GM21619 (cell line): ENCODE measurements around the gene LRRC4C.

ENCODE experiments used
- ATAC-seq: cut with Tn5 transposase; IDR thresholded peaks from one replicate; pipeline ENCODE4 v1.9.1; 2021; ENCODE audit not compliant: unreplicated experiment

Gene LRRC4C

DNA sequence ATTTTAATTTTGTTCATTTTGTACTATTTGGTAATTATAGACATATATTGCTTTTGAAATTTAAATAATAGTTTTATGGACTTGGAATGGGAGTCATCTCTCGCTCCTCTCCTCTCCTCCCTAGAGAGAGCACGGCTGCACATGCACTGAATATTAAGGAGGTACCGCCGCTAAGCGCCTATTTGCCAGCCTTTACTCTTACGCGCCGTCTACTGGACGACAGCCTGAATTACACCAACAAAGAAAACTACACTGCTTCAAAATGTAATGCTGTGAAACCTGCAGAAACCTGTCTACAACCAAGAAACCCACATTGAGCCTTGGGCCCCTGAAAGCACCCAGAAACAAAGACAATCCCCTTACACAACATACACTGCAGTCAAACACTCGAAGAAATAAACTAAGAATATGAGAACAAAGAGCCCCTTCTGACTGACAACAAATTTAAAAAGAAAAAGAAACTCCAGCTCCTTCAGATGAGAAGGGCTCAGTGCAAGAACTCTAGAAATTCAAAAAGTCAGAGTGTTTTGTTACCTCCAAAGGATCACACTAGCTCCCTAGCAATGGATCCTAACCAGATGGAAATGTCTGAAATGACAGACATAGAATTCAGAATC, 737.2 kb downstream of the LRRC4C start:
- peak; percentile 58 for ATAC-seq

DNA sequence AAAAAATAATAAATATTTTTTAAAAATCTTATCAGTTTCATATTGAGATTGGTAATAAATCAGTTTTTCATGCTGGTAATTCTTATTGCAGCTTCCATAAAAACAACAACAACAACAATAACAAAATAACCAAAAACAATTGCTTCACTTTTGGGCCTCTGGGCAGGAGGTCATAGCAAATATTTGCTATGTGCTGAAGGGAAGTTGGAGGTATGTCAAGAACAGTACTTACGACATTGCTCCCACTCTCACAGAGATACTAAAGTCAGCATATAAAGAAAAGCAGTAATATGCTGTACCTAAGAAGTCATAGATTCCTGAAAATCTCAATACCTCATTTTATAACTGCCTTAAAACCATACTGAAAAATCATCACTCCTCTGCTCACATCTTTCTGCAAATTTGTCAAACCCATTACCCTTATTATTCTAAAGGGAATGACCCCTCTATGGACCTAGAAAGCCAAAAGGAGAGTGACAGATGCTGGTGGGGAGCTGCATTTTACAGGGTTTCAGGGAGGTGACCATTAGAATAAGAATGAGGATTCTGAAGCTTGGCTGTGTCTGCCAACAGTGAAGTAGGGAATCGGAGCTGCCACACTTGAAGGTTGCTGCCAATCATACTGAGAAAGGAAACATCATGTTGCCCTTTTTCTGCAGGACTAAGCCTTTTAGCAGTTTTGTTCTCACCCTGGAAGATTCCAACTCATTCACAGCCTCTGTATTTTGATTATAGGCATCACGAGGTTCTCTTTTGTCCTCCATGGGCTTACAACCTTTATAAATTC, 742.9 kb downstream of the LRRC4C start:
- no peak for ATAC-seq

DNA sequence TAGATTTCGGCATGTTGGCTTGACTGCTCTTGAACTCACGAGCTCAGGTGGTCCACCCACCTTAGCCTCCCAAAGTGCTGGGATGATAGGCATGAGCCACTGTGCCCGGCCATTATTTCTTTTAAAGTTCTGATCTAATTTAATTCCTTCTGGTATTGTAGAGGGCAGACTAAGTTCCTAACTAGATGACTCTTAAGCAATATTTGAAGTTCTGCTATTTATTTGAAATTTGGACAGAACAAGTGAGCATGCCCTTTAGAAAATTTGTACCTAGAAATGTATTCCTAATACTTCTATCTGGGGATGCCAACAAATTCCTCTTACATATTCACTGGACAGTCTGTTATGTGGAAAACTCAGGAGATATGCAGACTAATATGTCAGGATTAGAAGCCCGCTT, 746.4 kb downstream of the LRRC4C start:
- ATAC-seq: no peak

DNA sequence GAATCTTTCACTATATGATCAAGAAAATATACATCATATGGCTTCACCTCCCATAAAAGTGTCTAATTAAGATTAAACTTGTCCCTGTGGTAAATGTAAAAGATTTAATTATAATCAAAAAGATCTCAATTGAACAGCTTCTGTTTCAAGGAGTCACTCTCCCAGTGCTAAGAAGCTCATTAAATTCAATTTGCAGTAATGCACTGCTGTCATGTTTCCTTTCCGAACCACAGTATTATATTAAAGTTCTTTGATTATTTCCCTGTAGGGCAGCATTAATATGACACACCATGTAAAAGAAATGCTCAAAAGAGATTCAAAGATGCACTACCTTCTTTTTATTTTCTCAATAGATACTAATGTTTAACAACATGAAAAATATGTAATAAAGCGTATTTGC, 758.4 kb downstream of the LRRC4C start:
- ATAC-seq: no peak

DNA sequence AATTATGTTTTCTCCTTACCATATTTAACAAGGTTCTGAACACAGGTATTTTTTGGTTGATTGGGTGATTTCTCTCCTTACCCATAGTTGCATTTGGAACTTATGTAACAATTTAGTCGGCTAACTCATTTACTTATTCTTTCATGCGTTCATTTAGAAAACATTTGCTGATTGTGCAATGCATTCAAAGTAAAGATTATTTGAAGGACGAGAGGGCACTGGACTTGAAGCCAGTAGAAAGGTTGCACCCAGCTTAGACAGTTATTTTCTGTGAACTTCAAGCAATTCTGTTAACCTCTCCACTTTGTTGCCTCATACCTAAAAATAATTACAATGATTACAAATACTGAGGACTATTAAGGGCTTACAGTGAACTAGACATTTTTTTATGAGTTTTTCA, 769.6 kb downstream of the LRRC4C start:
- no peak for ATAC-seq

DNA sequence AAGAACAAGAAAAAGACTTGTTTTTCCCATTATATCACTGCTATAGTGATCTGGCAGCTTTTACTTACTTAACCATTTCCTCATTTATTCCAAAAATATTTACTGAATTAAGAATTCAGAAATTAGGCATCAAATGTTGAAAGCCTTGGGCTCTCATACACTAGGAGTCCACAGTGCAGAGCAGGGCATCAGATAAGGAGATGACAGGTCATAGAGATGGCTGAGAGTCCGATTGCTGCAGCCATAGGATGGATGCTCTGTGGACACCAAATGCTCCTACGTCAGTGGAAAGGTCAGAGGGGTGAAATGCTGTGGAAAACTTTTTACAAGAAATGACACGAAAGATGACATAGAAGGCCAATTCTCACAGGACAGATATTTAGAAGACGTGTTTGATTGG, 771.1 kb downstream of the LRRC4C start:
- ATAC-seq: no peak

DNA sequence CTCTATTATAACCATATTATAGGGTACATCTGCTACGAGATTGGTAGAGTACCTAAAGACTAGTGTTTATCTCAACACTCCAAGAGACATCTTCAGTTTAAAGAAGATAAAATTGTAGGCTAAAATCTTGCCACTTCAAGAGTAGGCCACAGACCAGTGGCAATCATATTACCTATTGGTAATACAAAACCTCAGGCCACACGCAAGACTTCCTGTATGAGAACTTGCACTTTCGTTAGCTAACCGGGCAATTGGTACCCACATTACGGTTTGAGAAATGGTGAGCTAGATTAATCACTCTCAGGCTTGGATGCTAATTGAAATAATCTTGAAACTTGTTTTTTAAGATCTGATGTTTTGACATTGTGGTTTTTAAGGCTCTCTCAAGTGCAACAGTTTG, 772.7 kb downstream of the LRRC4C start:
- ATAC-seq: no peak

DNA sequence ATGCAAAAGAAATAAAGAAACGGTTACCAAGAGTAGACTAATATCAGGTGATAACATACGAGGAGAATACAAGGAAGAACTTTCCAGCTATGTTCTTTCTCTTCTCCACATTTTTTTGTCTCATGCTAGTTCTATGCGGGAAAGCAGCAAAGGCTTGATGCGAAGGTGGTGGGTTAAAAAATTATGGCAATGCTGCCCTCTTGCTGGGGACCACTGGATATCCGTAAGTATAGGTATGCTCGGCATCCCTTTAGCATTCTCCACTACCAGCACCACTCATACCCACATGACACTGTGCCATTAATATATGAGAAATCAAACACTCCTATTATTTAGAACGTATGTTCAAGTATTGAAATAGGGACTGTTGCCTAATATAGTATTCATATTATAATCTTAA, 776.4 kb downstream of the LRRC4C start:
- no peak for ATAC-seq

DNA sequence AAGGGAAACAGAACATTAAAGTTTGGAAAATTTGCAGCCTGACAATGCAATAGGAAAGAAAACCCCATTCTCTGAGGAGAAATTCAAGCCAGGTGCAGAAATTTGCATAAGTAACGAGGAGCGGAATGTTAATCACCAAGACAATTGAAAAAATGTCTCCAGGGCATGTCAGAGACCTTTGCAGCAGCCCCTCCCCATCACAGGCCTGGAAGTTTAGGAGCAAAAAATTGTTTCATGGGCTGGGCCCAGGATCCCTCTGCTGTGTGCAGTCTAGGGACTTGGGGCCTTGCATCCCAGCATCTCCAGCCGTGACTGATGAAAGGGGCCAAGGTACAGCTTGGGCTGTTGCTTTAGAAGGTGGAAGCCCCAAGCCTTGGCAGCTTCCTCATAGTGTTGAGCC, 780.2 kb downstream of the LRRC4C start:
- ATAC-seq: no peak

DNA sequence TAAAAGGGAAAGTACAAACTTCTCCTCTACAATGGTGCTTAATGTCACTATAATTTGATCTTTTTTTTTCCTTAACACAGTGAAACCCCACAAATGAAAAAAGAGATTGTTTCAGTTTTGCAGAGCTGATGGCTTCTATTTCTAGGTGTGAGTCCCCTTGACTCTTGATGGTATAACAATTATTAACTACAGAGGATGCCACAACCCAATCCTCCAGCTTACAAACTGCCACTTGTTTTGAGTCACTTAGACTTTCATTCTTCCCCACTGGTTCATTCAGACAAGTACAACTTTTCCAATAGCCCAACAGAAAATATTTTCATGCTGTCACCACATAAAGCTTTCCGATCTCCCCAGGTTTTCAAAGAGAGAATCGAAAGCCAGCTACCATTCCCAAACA, 812.2 kb downstream of the LRRC4C start:
- ATAC-seq: peak; percentile 75

DNA sequence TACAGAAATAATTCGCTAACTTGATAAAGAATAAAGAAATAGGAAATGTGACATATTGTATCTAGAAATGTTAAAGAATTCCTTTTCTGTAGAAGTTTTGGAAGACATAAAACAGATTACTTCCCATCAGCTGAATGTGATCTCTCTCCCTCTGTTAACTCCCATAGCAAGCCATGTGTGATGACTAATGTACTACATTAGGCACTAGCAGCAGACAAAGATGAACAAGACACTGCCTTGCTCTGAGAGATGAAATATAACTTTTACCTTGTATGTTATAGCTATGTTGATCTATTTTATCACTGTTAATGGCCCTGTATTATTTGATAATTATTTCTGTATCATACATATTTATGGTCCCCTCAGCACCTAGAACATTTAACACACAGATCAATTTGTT, 817.2 kb downstream of the LRRC4C start:
- no peak for ATAC-seq

DNA sequence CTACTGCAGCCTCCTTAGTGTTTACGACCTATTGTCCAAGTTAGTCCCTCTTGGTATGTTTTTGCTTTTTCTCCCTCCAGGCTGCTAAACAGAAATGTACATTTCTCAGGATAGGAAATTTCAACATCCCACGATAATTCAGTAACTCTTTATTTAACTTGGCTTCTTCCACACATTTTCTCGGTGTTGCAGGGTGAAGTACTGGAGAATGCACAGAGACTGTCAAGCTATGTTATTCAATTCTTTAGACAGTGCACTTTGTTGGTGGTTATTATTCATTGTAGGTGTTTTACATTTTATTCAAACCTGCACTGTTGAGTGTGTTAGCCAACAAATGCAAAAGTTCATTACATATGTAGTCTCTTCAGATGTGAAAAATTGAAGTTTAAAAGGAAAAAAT, 839.8 kb downstream of the LRRC4C start:
- no peak for ATAC-seq

DNA sequence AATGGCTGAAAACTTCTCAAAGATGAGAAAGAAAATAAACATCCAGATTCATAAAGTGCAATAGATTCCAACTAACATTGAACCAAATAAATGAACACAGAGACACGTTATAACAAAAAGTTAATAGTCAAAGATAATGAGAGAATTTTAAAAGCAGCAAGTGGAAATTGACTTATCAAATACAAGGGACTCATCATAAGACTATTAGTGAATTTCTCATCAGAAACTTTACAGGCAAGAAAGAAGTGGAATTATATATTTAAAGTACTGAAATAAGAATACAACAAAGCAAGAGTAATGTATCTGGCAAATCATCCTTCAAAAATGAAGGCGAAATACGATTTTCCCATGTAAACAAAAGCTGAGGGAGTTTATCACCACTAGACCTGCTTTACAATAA, 852.7 kb downstream of the LRRC4C start:
- ATAC-seq: no peak

DNA sequence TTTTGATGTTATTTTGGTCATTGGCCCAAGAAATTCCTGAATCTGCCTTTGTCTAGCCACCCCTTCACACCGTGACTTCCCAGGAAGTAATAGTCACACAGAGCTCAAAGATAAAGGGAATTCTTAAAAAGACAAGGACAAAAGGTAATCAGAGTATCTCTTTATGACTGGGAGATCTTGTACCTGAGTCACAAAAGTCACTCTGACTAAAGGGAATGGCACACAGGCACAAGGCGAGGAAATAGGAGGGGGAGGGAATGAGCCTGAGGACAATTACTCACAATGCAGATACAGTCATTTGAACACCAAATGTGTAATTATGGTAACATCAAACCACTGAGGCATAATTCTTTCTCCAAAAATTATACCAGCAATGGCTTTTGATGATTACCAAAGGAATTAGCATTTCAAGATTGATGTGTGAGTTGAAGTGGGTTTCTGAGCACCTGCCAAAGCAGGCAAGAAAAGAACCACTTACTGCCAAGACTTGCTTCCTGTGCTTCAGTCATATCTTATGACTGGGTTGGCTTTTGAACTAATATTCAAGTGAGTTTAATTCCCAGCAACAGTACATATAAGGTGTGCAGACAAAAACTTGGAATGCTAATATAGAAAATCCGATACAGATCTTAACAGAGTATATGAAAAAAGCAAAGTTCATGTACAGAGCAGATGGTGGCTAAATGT, 856.4 kb downstream of the LRRC4C start:
- no peak for ATAC-seq

DNA sequence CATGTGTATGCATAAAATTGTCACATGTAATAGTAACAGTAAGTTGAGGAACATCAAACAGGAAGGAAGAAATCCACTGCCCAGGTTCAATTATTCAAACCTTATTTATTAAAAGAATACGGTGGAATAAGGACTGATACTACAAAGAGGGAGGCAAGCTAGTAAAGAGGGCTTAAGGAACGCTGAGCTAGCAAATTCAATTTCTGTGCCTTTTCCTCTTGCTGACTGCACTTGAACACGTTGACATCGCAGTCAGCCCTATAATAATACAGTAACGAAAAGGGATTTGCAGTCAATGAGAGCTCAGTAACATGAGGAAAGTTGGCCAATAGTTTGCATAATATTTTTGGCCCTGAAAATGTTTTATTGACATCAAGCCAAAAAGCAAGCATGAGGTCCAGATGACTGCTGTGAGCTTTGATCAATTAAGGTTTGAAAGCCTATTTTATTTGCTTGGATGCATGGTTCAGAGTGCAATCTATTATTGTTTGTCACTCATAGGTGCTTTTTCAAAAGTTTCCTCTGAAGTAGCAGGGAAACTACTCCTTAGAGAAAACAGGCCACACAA, 861.8 kb downstream of the LRRC4C start:
- no peak for ATAC-seq

DNA sequence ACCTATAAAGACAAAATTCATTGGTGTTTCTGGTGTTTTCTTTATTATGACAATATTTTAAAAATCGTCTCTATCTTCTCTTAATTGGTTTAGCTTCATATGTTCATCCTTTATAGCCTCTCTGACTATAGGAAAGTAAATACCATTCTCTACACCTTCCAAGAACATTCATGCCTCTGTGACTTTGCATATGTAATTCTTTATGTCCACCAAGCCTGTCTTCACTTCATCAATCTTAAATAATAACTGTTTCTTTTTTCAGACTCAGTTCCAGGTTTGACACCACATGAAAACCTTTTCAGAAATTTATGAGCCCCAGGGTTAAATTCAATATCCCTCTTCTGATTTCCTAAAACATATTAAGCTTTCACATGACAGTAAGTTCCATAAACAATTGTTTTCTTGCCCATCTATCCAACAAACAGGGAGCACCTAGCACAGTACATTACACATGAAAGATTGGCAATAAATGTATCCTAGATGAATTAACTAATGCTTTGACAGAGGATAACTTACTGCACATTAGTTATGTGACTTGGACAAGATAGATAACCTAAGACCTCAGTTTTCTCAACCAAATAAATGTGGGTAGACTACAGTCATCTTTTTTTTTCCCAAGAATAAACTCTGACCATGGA, 886.1 kb downstream of the LRRC4C start:
- ATAC-seq: no peak

DNA sequence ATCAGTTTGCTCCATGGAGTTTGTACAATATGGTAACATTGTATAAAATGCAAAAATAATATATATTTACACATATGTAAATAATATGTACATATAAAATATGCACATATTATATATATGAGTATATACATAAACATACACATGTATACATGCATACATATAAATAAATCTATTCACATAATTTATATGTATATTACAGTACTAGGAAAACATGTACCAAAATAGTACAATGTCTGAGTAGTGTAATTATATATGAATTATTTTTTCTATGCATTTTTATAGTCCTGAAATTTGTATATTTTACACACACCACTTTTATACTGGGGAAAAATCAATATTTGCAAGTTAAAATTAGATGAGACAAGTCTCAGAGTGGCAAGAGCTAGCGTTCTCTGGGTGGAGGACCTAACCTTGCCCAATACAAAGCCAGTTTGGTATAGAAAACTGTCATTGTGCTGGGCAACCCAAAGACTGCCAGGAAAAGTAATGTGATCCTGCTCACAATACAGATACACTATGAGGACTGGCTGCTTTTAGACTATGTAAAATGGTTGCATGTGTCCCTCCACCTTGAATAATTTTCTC, 889.4 kb downstream of the LRRC4C start:
- no peak for ATAC-seq

DNA sequence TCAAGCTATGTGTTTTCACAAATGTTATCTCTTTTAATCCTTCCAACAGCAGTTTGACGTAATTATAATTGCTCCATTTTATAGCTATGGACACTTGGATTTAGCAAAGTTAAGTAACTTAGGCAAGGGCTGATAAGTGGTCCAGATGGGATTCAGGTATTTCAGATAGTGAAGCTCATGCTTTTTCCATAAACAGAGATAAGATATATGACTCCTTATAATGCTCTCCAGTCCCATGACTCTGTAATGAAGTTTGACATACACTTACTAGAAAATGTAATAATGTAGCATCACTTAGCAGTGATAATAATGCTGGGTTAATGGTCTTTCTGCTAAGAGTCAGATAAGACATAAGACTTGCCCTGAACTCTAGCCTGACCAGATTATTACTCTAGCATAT, 892.1 kb downstream of the LRRC4C start:
- ATAC-seq: no peak

DNA sequence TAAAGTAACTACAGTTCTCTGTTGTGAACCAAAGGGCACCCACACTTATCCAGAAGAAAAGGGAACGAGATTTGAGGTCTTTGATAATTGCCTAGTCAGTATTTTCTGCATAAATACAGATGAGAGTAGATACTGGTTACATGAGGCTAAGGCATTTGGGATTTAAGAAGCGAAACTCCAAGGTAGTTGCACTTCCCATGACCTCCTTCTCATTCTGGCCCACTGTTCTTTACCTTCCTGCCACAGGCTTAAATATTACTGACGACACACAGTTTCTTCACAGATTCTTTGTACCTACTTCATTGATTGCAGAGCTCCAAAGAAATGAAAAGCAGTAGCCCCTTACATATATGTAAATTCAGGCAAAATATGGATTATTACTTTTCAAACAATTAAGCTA, 915.3 kb downstream of the LRRC4C start:
- no peak for ATAC-seq

DNA sequence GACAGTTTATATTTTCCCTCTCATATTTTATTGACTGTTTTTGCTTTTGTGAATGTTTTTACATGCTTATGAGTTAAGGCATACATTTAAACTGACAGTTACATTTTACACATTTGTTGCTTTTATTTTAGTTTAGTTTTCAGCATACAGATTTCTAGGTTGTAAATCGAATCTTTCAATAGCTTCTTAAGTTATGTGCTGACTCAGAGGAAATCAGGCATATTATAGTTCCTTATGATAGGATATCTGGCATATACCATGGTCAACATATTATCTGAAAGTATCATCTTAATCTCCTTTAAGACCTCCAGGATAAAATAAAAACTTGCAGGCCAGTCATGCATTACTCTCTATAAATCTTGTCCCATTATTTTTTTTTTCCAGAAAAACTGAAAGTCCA, 916.6 kb downstream of the LRRC4C start:
- ATAC-seq: no peak

DNA sequence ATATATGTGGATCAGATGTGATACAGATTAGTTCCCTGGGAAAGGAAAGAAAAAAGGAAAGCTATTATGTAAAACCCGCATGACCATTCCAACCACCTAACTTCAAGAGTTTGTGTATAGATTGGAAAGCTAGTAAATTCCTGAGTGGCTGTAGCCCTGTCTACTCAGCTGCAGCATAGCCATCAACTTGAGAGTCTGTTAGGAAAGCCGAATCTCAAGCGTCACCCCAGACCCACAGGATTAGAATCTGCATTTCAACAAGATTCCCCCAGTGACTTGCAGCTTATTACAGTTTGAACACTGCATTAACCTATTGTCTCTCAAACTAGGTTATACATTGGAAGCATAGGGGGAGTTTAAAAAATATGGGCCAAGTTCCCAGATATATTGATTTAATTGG, 921.7 kb downstream of the LRRC4C start:
- ATAC-seq: no peak
